Prostate gland (tissue), 2 donors: Measurements from ENCODE around the gene CPZ.

Source experiments
- CTCF ChIP-seq, 4 experiments: fragments of 200-600 bp in 2 of 4; fragments of 450-650 bp in 2 of 4; sonication (generic) in 2 of 4; IDR thresholded peaks; 1 replicate in 3 of 4; 2 replicates in 1 of 4; pipeline ENCODE4 v1.5.1; 2016 to 2019; ENCODE audit warnings: antibody characterized with exemption in 4 of 4, mild to moderate bottlenecking in 2 of 4, moderate library complexity in 2 of 4
- POLR2A ChIP-seq: fragments of 450-650 bp; IDR thresholded peaks from one replicate; pipeline ENCODE4 v1.6.1; 2016; ENCODE audit warnings: antibody characterized with exemption, mild to moderate bottlenecking

GRCh38 chr4:8617486-8618040, 25.0 kb downstream of the CPZ start:
- TF ChIP-seq POLR2A (no peak), CTCF (IDR thresholded peaks at IDR 0.05) (no peak)
